Breast epithelium (tissue), 3 donors: Measurements from ENCODE around the gene FHOD1.

ENCODE experiments used
- POLR2A ChIP-seq: fragments of 450-650 bp; IDR thresholded peaks from one replicate; pipeline ENCODE4 v1.6.1; 2016; ENCODE audit warnings: antibody characterized with exemption, mild to moderate bottlenecking, moderate library complexity
- TF ChIP-seq, protein P1 (sequence below), 3 donors: fragments of 450-650 bp; IDR thresholded peaks; one replicate each; pipeline ENCODE4 v1.5.1; 2016 to 2017; ENCODE audit warnings: antibody characterized with exemption in 3 of 3, mild to moderate bottlenecking in 3 of 3, moderate library complexity in 3 of 3

- TF ChIP-seq, protein P1, sequence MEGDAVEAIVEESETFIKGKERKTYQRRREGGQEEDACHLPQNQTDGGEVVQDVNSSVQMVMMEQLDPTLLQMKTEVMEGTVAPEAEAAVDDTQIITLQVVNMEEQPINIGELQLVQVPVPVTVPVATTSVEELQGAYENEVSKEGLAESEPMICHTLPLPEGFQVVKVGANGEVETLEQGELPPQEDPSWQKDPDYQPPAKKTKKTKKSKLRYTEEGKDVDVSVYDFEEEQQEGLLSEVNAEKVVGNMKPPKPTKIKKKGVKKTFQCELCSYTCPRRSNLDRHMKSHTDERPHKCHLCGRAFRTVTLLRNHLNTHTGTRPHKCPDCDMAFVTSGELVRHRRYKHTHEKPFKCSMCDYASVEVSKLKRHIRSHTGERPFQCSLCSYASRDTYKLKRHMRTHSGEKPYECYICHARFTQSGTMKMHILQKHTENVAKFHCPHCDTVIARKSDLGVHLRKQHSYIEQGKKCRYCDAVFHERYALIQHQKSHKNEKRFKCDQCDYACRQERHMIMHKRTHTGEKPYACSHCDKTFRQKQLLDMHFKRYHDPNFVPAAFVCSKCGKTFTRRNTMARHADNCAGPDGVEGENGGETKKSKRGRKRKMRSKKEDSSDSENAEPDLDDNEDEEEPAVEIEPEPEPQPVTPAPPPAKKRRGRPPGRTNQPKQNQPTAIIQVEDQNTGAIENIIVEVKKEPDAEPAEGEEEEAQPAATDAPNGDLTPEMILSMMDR (IDR thresholded peaks at IDR 0.05), result no peak
- no peak for TF ChIP-seq POLR2A
These were observed 2.1 kb downstream of the FHOD1 start for GRCh38 chr16:67245186-67245585.
